GM18951 (cell line): ENCODE measurements around the gene GHRHR.

Experiments used
- POLR2A ChIP-seq: IDR thresholded peaks from 4 replicates; pipeline ENCODE4 v1.6.1; 2011; ENCODE audit warnings: mild to moderate bottlenecking; ENCODE audit not compliant: insufficient read length, insufficient read depth; ENCODE audit errors: extremely low read depth
- in situ Hi-C: fragments of 300-500 bp; cut with MboI; formaldehyde crosslinking; loops from one replicate; pipeline ENCODE4 v1.12.0; 2022; ENCODE audit warnings: low sequenced_read_pairs, mixed read lengths, inconsistent platforms; ENCODE audit not compliant: unreplicated experiment

Gene GHRHR

DNA sequence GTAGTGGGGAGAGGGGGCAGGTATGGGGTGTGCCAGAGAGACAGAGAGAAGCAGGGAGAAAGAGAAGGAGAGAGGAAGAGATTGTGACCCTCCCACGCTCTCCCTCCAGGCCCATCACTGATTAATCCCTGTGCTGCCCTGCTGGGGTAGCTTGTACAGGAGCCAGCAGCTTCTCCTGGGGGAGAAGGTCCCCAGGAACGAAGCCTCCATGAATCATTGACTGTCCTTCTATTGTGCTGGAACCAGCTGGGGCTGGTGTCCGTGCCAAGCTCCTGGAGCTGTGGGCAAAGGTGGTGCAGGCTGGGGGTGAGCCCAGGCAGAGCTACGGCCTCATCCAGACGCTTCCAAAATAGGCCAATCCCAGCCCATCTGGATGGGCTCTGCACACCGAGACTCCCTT lies 31.2 kb upstream of the GHRHR start:
- TF ChIP-seq POLR2A: no peak
- in situ Hi-C loops: no loop called here

DNA sequence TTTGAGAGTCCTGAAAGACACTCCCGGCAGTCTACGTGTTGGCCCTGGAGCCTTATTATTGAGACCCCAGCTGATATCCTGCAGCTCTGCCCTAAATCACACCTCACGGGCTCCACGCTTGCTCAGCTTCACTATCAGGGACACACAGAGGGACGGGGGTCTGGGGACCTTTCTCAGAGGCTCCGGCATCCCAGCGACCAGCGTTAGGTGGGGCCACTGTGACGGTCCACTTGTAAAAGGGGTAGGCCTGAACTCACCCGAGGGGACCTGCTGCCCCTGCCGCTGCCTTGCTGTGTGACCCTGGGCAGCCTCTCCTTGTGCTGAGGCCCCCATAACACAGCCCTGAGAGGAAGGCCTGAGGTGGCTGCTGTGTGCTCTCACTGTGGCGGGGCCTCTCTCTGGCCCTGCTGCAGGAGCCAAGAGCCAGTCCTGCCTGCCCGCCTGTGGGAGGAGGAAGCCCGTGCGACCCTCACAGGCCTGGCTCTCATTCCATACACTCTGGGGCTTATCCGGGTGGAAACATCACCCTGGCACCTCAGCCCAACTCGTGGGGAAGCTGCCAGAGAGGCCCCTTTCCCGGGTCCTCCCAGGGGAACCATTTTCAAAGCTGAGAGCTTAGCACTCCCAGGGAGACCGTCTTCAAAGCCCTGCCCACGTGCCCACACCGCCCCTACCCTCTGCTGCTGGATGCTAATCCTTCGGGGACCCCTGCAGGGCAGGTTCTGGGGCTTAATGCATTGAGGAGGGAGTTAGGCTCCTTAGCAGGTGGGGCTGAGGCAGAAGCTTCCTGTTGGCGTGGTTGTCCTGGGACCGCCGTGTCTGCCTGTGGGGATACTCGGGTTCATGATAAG lies 30.4 kb upstream of the GHRHR start:
- in situ Hi-C loops: no loop called here
- no peak for TF ChIP-seq POLR2A

DNA sequence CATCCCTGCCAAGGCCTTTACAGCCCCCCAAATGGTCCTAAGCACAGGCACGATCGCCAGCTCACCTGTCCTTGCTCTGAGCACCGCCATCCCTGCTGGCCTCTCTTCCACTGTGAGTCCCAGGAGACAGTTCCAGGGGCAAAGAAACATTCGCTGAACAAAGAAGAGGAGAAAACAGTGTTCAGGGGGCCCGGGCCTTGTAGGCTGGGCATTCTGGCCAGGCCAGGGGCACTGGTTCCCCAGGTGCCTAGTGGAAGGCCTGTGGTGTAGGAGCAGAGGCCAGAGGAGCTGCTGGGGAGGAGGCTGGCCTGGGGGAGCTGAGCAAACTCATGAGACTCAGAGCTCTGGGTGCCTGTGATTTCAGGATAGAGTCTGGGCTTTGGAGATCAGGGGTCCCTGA lies 29.5 kb upstream of the GHRHR start:
- no peak for TF ChIP-seq POLR2A
- in situ Hi-C loops: no loop called here

DNA sequence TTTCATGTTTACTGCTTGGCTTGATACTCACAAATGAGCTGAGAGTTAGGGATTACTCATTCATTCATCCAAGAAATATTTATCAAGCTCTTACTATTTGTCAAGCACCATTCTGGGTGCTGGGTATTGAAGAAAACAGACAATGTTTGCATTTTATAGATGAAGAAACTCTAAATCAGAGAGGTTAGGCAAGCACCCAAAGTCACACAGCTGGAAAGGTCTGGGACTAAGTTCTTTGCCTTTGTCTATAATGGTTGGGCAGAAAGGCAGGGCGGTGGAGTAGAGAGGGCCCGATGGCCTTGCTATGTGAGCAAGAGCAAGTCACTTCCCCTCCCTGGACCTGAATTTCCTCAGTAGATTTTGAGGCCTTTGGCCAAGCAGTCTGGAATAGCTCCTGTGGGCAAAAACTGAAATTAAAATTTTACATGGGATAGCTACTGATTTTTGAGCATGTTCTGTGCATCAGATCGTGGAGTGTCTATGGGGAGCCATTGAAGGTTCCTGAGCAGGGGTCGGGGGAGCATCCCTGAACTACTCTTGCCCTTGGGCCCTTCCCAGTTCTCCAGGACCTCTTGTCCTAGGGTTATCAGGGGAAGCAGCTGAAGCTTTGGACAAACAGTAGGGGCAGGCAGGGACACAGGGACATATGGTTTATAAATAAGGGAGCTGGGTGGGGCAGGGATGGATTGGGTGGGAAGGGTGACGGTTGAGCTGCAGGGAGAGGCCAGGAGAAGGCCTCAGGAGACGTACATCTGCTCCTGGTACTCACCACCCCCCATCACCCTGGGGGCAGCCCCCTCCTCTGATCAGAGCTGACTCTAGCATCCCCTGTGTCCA lies 28.8 kb upstream of the GHRHR start:
- in situ Hi-C loops: no loop called here
- TF ChIP-seq POLR2A: no peak

DNA sequence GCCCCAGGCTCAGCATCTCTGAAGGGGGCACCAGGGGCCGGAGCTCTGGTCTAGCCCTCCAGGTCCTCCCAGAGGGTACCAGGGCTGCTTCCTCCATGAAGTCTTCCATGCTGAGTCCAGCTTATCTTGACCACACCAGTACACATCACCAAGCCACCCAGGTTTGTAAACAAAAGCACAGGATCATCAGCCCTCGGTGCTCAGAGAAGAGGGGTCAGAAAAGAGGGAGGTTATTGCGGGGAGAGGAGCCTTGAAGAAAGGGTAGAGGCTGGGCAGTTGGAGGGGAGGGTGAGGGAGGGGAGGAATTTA lies 28.2 kb upstream of the GHRHR start:
- in situ Hi-C loops: no loop called here

DNA sequence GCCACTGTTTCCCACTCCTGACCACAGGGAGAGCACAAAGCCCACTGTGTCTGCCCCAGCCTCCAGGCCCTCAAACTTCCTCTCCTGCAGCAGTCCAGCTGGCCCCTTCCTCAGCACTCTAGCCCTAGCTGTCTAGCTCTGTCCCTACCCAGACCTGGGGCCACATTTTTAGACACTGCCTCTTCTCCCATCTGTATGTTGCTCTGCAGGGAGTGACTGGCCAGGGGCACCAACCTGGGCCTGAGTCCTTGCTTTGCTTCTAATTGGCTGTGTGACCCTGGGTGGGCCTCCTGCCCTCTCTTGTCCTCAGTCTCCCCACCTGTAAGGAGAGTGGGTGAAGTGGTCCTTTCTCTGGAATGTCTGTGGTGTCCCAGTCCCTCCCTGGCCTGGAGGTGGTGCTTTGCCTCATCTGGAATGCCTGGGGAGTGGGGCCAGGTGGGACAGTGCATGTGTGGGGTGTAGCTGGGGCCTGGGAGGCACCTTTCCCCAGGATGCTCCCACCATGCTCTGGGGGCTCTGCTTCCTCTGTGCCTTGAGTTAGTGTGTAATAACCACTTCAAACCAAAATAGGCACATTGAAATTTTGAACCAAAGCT lies 27.0 kb upstream of the GHRHR start:
- TF ChIP-seq POLR2A: no peak
- in situ Hi-C loops: no loop called here

More for the DNA sequence above, 28.2 kb upstream of the GHRHR start:
- no peak for TF ChIP-seq POLR2A

DNA sequence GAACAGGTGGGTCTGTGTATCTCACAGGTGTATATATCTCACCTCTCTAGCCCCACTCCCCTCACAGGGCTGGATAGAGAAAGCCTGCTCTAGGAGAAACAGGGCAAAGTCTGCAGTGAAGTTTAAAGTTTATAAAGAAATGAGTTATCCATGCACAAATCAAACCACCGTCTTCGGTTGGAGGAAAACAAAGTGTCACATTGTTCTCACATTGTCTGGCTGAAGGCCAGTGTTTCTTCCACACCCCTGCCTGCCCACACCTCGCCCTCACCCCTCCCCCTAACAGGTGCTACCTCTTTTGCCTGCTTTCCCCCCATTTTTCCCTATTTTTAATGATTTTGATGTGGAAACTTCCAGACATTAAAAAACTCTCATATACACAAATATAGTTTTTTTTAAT lies 26.3 kb upstream of the GHRHR start:
- in situ Hi-C loops: no loop called here
- no peak for TF ChIP-seq POLR2A

DNA sequence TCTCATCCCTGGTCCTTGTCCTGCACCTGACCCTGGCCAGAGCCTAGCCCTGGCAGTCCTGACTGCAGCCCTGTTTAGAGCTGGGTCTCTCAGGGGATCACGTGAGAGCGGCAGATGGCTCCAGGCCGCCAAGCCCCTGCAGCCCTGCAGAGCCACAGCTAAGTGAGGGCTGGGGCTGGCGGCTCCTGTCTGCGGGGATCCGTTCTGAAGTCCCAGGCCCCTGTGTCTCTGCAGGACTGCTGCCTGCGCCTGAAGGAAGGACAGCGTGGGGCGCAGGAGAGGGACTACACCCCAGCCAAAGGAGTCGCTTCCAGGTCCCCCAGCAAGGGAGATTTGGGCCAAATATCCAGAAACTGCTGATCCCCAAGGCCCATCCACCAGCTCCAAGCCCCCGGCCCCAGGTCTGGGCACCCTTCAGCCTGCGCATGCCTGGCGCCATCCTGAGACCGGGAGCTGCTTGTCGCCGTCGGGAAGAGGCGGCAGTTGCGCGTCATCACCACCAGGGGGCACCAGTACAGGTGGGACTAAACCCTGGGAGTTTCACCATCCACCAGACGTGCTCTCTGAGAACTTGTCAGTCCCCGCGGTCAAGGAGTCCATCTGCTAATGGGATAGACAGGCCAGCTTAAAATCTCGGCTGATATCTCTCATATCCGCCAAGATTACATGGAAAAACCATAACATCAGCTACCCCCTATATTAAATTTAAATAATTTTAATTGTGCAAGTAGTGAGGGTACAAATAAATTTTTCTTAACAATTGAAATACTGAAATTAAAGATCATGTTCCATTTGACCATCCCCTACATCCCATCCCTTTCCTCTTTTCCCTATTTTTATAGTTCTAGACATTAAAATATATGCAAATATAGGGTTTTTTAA lies 25.1 kb upstream of the GHRHR start:
- in situ Hi-C loops: no loop called here
- no peak for TF ChIP-seq POLR2A

DNA sequence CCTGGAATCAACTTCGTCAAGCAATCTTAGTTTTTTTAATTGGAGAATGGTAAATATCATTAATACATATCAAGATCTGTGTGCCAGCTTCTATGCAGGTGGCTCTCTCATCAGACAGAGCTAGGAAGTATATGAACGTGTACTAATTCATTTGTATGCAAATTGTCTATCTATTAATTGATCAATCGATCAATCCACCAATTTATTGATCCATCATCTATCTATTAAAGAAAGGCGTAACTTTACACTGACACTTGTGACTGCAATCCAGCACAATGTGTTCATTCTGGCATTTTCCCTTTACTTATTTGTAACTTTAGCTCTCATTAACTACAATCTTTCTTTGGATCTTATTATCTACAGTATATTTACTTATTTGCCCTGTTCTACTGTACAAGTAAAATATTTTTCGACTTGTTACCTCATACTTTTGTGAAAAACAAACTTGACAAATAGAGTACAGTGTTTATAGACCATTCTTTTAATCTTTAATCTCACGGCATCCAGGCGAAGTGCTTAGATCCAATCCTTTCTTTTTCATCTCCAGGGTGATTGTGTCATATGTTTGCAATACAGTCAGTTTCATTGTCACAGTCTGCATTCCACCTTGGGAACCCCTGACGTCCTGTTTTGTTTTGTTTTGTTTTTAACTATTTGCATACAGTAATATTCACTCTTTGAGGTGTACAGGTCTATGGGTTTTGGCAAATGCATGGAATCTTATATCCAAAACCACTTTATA lies 22.0 kb upstream of the GHRHR start:
- in situ Hi-C loops: no loop called here
- TF ChIP-seq POLR2A: no peak

DNA sequence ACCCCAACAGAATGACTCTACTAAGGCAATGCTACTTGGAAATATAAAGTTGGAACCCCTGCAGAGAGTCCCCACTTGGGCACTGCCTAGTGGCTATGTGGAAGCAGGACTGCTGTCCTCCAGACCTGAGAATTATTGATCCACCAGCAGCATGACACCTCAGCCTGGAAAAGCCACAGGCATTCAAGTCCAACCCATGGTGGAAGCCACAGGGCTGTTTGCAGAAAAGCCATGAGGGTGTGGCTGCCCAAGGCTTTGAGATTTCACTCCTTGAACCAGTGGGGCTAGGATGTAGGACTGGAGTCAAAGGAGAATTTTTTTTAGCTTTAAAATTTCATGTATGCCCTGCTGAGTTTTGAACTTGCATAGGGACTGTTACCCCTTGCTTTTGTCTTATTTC lies 13.6 kb upstream of the GHRHR start:
- in situ Hi-C loops: no loop called here

DNA sequence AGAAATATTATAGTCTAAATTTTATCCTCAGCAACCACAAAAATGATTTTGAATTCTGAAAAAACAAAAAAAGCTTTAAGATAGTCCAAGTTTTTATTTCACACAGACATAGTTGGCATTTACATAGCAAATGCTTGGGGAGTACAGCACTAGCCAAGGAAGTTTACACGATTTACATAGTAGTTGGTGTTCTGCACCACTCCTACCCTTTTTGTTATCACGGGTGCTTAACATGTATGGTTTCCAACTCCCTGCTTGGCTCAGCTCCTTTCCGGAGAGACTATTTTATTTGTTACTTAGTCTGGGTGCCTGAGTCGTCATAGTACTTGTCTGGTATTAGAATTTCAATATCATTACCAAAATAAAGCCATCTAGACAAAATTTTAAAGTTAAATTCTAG lies 8.8 kb upstream of the GHRHR start:
- TF ChIP-seq POLR2A: no peak
- in situ Hi-C loops: no loop called here

More for the DNA sequence above, 13.6 kb upstream of the GHRHR start:
- TF ChIP-seq POLR2A: no peak

DNA sequence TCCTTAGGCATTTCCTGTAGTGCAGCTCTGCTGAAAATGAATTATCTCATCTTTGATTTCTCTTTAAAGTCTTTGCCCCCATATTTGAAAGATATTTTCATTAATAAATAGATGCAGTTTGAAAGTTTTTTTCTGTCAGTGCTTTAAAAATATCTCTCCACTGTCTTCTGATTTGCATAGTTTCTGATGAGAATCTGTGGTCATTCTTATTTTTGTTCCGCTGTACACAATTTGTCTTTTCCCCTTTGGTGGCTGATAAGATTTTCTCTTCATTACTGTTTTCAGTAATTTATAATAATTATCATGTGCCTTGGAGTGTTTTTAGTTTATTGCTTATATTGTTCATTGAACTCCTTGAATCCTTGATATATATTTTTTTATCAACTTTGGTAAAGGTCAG lies 7.0 kb upstream of the GHRHR start:
- no peak for TF ChIP-seq POLR2A
- in situ Hi-C loops: no loop called here
